ENCODE results near the gene P2RY6.

P2RY6 gene

GRCh38 chr11:73310076-73310475, 37.9 kb downstream of the P2RY6 start:
- peaks cover 19% of the 10 kb centered on the region for H3K4me1 ChIP-seq (ENCODE audit: control insufficient read depth, low read depth, low read length)
- H3K9me3 ChIP-seq (ENCODE audit: control insufficient read depth, low read depth, low read length) = no peaks in the 10 kb centered on the region
- peak overlapping the region; percentile 80 for H3K4me3 ChIP-seq (ENCODE audit: low read length)
- H3K27me3 ChIP-seq (ENCODE audit: control insufficient read depth, insufficient read depth, low read length) = peaks cover 42% of the 10 kb centered on the region
- H3K36me3 ChIP-seq (ENCODE audit: control insufficient read depth, low read depth, low read length) = no peaks in the 10 kb centered on the region
- H3K27ac ChIP-seq (ENCODE audit: low read length) = no peak overlapping the region
- H3K9ac ChIP-seq (ENCODE audit: low read length) = no peak overlapping the region

DNA sequence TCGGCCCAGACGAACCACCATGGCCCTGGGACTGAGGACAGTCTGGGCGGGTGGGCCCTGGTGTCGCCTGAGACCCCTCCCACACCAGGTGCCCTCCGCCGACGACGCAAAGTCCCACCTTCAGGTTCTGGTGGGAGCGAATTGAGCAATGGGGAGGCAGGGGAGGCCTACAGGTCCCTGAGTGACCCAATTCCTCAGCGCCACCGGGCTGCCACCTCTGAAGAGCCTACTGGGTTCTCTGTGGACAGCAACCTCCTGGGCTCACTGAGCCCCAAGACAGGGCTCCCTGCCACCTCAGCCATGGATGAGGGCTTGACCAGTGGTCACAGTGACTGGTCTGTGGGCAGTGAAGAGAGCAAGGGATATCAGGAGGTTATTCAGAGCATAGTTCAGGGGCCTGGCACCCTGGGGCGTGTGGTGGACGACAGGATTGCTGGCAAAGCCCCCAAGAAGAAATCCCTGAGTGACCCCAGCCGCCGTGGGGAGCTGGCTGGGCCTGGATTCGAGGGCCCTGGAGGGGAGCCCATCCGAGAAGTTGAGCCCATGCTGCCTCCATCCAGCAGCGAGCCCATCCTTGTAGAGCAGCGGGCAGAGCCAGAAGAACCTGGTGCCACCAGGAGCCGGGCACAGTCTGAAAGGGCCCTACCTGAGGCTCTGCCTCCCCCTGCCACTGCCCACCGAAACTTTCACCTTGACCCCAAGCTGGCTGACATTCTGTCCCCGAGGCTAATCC, 38.7 kb downstream of the P2RY6 start:
- Histone ChIP-seq H3K4me1 (ENCODE audit: control insufficient read depth, low read depth, low read length) (peaks cover 19% of the 10 kb centered on the region), H3K36me3 (ENCODE audit: control insufficient read depth, low read depth, low read length) (no peaks in the 10 kb centered on the region), H3K27ac (ENCODE audit: low read length) (no peak overlapping the region), H3K9ac (ENCODE audit: low read length) (no peak overlapping the region), H3K27me3 (ENCODE audit: control insufficient read depth, insufficient read depth, low read length) (peaks cover 36% of the 10 kb centered on the region), H3K4me3 (ENCODE audit: low read length) (no peak overlapping the region), H3K9me3 (ENCODE audit: control insufficient read depth, low read depth, low read length) (no peaks in the 10 kb centered on the region)

- Histone ChIP-seq H3K9ac (ENCODE audit: low read length) (no peak overlapping the region), H3K9me3 (ENCODE audit: control insufficient read depth, low read depth, low read length) (no peaks in the 10 kb centered on the region), H3K36me3 (ENCODE audit: control insufficient read depth, low read depth, low read length) (no peaks in the 10 kb centered on the region), H3K27ac (ENCODE audit: low read length) (no peak overlapping the region), H3K4me3 (ENCODE audit: low read length) (no peak overlapping the region), H3K4me1 (ENCODE audit: control insufficient read depth, low read depth, low read length) (peaks cover 15% of the 10 kb centered on the region), H3K27me3 (ENCODE audit: control insufficient read depth, insufficient read depth, low read length) (peaks cover 30% of the 10 kb centered on the region)
These were observed 39.3 kb downstream of the P2RY6 start for GRCh38 chr11:73311394-73311869.

DNA sequence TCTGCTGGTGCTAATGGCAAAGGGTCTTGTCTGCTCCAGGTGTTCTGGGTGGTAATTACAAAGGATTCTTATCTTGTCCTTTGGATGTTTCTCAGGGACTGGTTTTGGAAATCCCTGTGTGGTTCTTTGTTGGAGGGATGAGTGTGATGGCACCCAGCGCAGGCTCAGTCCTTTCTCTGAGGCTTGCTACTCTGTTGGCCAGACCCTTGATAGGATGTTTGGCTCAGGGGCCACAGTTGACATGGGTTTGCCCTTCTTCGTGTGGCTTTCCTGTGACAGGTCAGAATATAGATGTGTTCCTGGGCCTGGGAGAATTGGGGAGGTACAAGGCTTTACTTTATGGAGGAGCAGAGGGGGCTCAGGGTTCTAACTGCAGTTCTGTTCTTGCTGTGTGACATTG, 39.9 kb downstream of the P2RY6 start:
- Histone ChIP-seq H3K9ac (ENCODE audit: low read length) (no peak overlapping the region), H3K27me3 (ENCODE audit: control insufficient read depth, insufficient read depth, low read length) (peaks cover 24% of the 10 kb centered on the region), H3K4me3 (ENCODE audit: low read length) (no peak overlapping the region), H3K9me3 (ENCODE audit: control insufficient read depth, low read depth, low read length) (no peaks in the 10 kb centered on the region), H3K27ac (ENCODE audit: low read length) (no peak overlapping the region), H3K4me1 (ENCODE audit: control insufficient read depth, low read depth, low read length) (peaks cover 9% of the 10 kb centered on the region), H3K36me3 (ENCODE audit: control insufficient read depth, low read depth, low read length) (no peaks in the 10 kb centered on the region)

GRCh38 chr11:73312851-73313327, 40.8 kb downstream of the P2RY6 start:
- H3K9me3 ChIP-seq (ENCODE audit: control insufficient read depth, low read depth, low read length) = no peaks in the 10 kb centered on the region
- H3K27ac ChIP-seq (ENCODE audit: low read length) = no peak overlapping the region
- peaks cover 24% of the 10 kb centered on the region for H3K27me3 ChIP-seq (ENCODE audit: control insufficient read depth, insufficient read depth, low read length)
- peaks cover 8% of the 10 kb centered on the region for H3K4me1 ChIP-seq (ENCODE audit: control insufficient read depth, low read depth, low read length)
- no peak overlapping the region for H3K4me3 ChIP-seq (ENCODE audit: low read length)
- H3K9ac ChIP-seq (ENCODE audit: low read length) = no peak overlapping the region
- no peaks in the 10 kb centered on the region for H3K36me3 ChIP-seq (ENCODE audit: control insufficient read depth, low read depth, low read length)

GRCh38 chr11:73313652-73314051, 41.5 kb downstream of the P2RY6 start:
- no peak overlapping the region for H3K9ac ChIP-seq (ENCODE audit: low read length)
- H3K9me3 ChIP-seq (ENCODE audit: control insufficient read depth, low read depth, low read length) = no peaks in the 10 kb centered on the region
- no peak overlapping the region for H3K4me3 ChIP-seq (ENCODE audit: low read length)
- H3K27me3 ChIP-seq (ENCODE audit: control insufficient read depth, insufficient read depth, low read length) = peaks cover 20% of the 10 kb centered on the region
- H3K36me3 ChIP-seq (ENCODE audit: control insufficient read depth, low read depth, low read length) = no peaks in the 10 kb centered on the region
- H3K4me1 ChIP-seq (ENCODE audit: control insufficient read depth, low read depth, low read length) = peaks cover 8% of the 10 kb centered on the region
- H3K27ac ChIP-seq (ENCODE audit: low read length) = no peak overlapping the region

DNA sequence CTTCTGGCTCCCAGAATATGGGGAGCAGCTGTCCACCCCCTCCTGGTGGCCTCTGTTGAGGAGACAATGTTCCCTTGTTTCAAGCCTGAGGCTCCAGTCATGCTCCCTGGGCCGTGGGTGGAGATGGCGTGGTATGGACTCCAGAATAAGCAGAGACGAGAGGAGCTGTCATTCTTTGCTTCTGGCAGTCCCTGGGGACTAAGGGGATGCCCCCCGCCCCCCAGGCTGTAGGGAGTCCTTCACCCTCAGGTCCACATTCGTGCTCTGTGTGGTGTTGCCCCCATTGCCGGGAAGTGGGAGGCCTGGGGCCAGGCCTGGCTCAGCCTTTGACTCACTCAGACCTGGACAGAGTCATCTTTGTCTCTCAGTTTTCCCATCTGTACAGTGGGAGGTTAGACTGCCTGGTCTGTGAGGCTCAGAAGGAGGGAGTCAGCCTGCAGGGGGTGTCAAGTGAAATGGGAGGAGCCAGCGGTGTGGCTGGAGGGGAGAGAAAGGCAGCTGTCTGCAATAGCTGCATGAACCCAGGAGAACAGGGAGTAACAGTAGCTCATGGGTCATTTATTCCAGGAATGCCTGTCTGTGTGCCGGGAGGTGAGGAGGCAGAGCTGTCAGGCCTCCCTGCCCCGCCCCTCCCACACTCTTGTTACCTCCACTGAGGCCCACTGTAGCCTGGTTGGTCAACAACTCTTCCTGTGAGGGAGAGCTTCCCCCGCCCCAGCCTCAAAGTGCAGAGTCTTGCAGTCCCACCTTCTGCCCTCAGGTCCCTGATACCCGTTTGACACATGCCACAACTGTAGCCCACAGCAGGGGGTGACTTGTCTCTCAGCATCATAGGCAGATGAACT, 42.2 kb downstream of the P2RY6 start:
- Histone ChIP-seq H3K36me3 (ENCODE audit: control insufficient read depth, low read depth, low read length) (no peaks in the 10 kb centered on the region), H3K9me3 (ENCODE audit: control insufficient read depth, low read depth, low read length) (no peaks in the 10 kb centered on the region), H3K4me3 (ENCODE audit: low read length) (no peak overlapping the region), H3K27ac (ENCODE audit: low read length) (no peak overlapping the region), H3K9ac (ENCODE audit: low read length) (no peak overlapping the region), H3K4me1 (ENCODE audit: control insufficient read depth, low read depth, low read length) (peaks cover 8% of the 10 kb centered on the region), H3K27me3 (ENCODE audit: control insufficient read depth, insufficient read depth, low read length) (peaks cover 15% of the 10 kb centered on the region)

DNA sequence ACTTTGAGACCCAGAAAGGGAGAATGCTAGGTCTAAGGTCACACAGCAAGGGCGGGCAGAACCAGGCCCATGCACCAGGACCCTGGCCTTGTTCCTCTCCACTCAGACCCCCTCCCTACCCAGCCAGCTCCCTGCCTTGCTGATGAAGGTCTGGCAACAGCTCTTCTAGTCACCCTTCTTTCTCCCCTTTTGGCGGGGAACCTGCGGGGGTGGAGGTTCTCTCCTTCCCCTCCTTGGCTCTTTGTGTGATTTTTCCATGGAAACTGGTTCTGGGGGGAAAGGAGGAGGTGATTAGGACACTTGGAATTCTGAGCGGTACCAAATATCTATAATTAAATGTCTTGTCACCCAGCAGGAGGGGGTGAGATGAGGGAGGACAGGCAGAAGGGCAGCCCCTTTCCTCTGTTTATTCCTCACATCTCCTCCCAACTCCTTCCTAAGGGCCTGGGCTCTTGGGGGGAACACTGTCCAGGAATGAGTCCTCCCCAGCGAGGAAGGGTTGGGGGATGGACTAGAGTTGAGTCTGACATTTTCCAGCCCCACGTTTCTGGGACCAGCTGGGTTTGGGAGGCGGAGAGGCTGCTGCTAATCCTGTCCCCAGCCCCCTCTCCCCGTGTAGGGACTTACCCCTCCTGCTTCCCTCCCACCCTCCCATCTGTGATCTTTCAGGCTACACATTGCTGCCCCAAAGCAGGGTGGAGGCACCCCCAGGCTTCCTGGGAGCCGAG, 43.3 kb downstream of the P2RY6 start:
- H3K9ac ChIP-seq (ENCODE audit: low read length) = no peak overlapping the region
- no peak overlapping the region for H3K27ac ChIP-seq (ENCODE audit: low read length)
- H3K4me3 ChIP-seq (ENCODE audit: low read length) = no peak overlapping the region

DNA sequence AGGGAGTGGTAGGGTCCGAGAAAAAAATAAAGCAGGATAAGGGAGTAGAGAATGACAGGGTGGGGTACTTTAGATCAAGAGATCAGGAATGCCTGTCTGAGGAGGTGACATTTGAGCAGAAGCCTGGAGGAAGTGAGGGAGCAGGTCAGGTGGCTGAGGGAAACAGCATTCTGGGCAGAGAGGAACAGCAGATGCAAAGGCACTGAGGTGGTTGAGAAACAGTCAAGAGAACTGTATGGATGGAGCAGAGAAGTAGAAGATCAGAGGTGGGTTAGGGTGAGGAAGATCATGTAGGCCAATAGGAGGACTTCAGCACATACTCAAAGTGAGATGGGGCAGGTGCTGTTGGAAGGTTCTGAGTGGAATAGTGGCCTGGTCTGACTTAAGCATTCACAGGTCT, 44.3 kb downstream of the P2RY6 start:
- Histone ChIP-seq H3K9ac (ENCODE audit: low read length) (no peak overlapping the region), H3K4me1 (ENCODE audit: control insufficient read depth, low read depth, low read length) (peaks cover 3% of the 10 kb centered on the region)

More for the DNA sequence above, 43.3 kb downstream of the P2RY6 start:
- H3K4me1 ChIP-seq (ENCODE audit: control insufficient read depth, low read depth, low read length) = peaks cover 3% of the 10 kb centered on the region
- H3K9me3 ChIP-seq (ENCODE audit: control insufficient read depth, low read depth, low read length) = no peaks in the 10 kb centered on the region
- H3K27me3 ChIP-seq (ENCODE audit: control insufficient read depth, insufficient read depth, low read length) = peaks cover 4% of the 10 kb centered on the region
- no peaks in the 10 kb centered on the region for H3K36me3 ChIP-seq (ENCODE audit: control insufficient read depth, low read depth, low read length)

DNA sequence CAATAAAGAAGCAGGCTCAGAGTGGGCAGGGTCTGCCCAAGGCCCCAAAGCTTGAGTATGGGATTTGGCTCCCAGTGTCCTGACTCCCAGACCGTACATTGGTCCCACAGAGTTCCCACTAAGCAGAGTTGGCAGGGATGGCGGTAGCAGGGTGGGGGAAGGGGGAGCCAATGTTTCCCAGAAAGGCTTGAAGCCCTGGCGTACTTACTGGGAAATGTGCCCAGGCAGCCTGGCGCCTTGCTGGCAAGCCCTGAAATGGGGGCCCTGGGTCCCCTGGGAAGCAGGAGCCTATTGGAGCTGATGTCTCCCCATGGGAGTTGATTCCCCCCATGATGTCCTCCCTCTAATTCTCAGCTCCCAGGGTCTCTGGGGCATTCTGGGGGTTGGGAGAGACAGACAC, 45.2 kb downstream of the P2RY6 start:
- Histone ChIP-seq H3K27me3 (ENCODE audit: control insufficient read depth, insufficient read depth, low read length) (peaks cover 5% of the 10 kb centered on the region), H3K9me3 (ENCODE audit: control insufficient read depth, low read depth, low read length) (no peaks in the 10 kb centered on the region), H3K4me3 (ENCODE audit: low read length) (no peak overlapping the region), H3K9ac (ENCODE audit: low read length) (no peak overlapping the region), H3K4me1 (ENCODE audit: control insufficient read depth, low read depth, low read length) (peaks cover 6% of the 10 kb centered on the region), H3K36me3 (ENCODE audit: control insufficient read depth, low read depth, low read length) (no peaks in the 10 kb centered on the region), H3K27ac (ENCODE audit: low read length) (no peak overlapping the region)

More for the DNA sequence above, 44.3 kb downstream of the P2RY6 start:
- H3K27ac ChIP-seq (ENCODE audit: low read length) = no peak overlapping the region
- H3K9me3 ChIP-seq (ENCODE audit: control insufficient read depth, low read depth, low read length) = no peaks in the 10 kb centered on the region
- no peak overlapping the region for H3K4me3 ChIP-seq (ENCODE audit: low read length)
- H3K36me3 ChIP-seq (ENCODE audit: control insufficient read depth, low read depth, low read length) = no peaks in the 10 kb centered on the region
- no peaks in the 10 kb centered on the region for H3K27me3 ChIP-seq (ENCODE audit: control insufficient read depth, insufficient read depth, low read length)

- Histone ChIP-seq H3K27me3 (ENCODE audit: control insufficient read depth, insufficient read depth, low read length) (peaks cover 10% of the 10 kb centered on the region), H3K36me3 (ENCODE audit: control insufficient read depth, low read depth, low read length) (no peaks in the 10 kb centered on the region), H3K4me1 (ENCODE audit: control insufficient read depth, low read depth, low read length) (peaks cover 11% of the 10 kb centered on the region), H3K9ac (ENCODE audit: low read length) (no peak overlapping the region), H3K27ac (ENCODE audit: low read length) (no peak overlapping the region), H3K9me3 (ENCODE audit: control insufficient read depth, low read depth, low read length) (no peaks in the 10 kb centered on the region), H3K4me3 (ENCODE audit: low read length) (no peak overlapping the region)
These were observed 45.7 kb downstream of the P2RY6 start for GRCh38 chr11:73317803-73318202.
